LNCaP clone FGC (cell line): ENCODE results near the gene POLN.

Source experiments
- DNase-seq: peaks from one replicate; pipeline ENCODE4 v3.0.0-alpha.2; 2011; ENCODE audit warnings: low read depth
- H3K4me3 ChIP-seq: 2 replicates; pipeline ENCODE4 v1.5.1; 2011; ENCODE audit warnings: mild to moderate bottlenecking, low read depth, low read length, control low read depth
- CTCF ChIP-seq: IDR thresholded peaks from 2 replicates; pipeline ENCODE4 v1.5.1; 2012; ENCODE audit warnings: mild to moderate bottlenecking; ENCODE audit not compliant: control insufficient read depth, insufficient read depth; ENCODE audit errors: extremely low read depth

Gene POLN

DNA sequence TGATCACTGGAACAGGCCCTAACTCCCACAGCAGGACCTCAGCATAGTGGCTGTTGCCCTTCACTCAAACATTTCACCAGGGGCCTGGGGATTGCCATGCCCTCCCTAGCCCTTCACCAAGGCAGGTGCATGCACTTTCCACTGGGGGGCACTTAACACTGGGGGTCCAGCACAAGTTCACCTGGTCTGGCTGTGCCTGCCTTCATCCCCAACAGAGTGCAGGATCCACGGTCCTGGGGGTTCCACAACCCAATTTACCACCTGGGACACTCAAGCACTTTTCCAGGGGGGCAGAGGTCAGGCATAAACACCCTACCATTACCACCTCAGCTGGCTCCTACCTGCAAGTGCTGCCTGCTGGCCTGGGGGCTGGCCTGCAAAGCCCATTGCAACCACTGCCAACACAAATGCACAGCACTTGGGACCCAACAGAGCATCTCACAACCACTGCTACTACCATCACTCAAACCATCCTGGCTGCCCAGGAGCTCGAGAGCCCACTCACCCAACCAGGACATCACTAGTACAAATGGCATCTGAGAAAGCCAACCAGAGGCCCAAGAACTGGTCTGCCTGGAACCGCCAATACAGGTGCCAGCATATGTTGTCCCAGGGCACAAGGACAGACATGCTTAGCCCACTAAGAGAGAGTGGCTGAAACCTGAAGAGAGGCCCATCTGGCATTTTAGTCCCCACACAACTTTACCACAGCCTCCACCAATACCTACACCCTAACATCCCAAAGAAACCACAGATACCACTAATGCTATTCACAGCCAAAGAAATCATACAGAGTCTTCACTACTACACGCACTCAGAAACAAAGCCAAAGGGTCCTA lies 139.7 kb downstream of the POLN start:
- TF ChIP-seq CTCF, result no peak
- no peak overlapping the region for H3K4me3 ChIP-seq

GRCh38 chr4:2101346-2102044 lies 140.4 kb downstream of the POLN start:
- DNase-seq, result no peak

More for the DNA sequence above, 139.7 kb downstream of the POLN start:
- DNase-seq, result no peak

GRCh38 chr4:2096073-2096609 lies 145.8 kb downstream of the POLN start:
- no peak overlapping the region for H3K4me3 ChIP-seq
- no peak for TF ChIP-seq CTCF
- DNase-seq, result no peak

More at GRCh38 chr4:2101346-2102044, 140.4 kb downstream of the POLN start:
- no peak overlapping the region for H3K4me3 ChIP-seq
- no peak for TF ChIP-seq CTCF

GRCh38 chr4:2095236-2096072 lies 146.5 kb downstream of the POLN start:
- DNase-seq, result no peak
- no peak for TF ChIP-seq CTCF
- H3K4me3 ChIP-seq, result no peak overlapping the region

DNA sequence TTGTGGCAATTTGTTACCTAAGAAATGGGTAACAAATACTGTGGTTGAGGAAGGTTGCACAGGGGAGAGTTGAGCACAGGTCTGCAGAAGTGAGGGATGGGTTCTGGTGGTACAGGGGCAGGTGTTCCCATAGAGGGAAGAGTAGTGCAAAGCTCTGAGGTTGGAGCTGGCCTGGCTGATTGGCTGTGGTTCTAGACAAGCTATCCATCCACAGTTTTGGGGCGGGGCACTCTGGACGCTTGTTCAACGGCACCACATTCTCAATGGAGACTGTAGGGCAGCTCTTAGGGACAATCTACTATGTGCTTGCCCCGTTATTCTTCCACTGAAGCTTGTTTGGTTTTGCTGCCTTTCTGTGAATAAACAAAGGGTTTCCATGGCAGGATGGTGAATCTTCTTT lies 147.4 kb downstream of the POLN start:
- no peak for TF ChIP-seq CTCF
- no peak overlapping the region for H3K4me3 ChIP-seq
- no peak for DNase-seq

DNA sequence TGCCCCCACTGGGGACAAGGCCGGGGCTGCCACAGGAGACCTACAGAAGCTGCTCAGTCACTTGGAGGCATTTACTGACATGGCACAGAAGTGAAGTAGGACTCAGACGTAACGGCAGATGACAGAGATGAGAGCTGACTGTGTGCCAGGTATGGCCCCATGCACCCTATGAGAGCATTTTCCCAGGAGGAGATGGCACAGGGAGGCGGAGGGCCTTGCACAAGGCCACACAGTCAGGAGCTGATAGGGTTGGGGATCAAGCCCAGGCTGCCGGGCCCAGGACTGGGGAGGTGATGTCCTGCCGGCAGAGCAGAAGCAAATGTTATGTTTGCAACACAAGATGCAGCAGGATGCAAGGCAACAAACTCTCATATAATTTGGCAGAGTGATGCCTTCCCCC lies 148.7 kb downstream of the POLN start:
- DNase-seq, result no peak
- TF ChIP-seq CTCF, result no peak
- H3K4me3 ChIP-seq, result no peak overlapping the region
